Activated CD4-positive, alpha-beta T cell treated with anti-CD3 and anti-CD28 coated beads, Interleukin-2, amount 10 ng/mL, durations not matched to agents 7 days and 5 days (primary cell): ENCODE data around the gene SPRYD4. TPM values are rescaled to one million over a fixed set of nuclear protein-coding genes. Genes with fewer than 3 reads are reported as not detected.
"Not testable (repeated sequence)": the region's sequence is repeated elsewhere in the genome, so short reads cannot be mapped to it uniquely, and the experiment has no call there.

Source experiments
- CTCF ChIA-PET: fragments of 350-600 bp; sonication (Branson Sonifier 250); formaldehyde crosslinking; loops from one replicate; lab custom pipeline; 2021; ENCODE audit warnings: antibody characterized with exemption; lab: Charles Lee
- POLR2A ChIA-PET: fragments of 350-600 bp; sonication (Branson Sonifier 250); formaldehyde crosslinking; loops from one replicate; lab custom pipeline; 2021; ENCODE audit warnings: antibody characterized with exemption; lab: Charles Lee
- DNase-seq: peaks from one replicate; pipeline ENCODE4 v3.0.0-alpha.2; 2020
- H3K27ac Mint-ChIP-seq: one replicate; pipeline ENCODE4 v1.8.0; 2021; ENCODE audit warnings: mild to moderate bottlenecking, moderate library complexity, mixed read lengths
- H3K27me3 Mint-ChIP-seq: one replicate; pipeline ENCODE4 v1.8.0; 2021; ENCODE audit warnings: mixed read lengths
- H3K36me3 Mint-ChIP-seq: one replicate; pipeline ENCODE4 v1.8.0; 2021; ENCODE audit warnings: low read depth, mixed read lengths
- H3K4me1 Mint-ChIP-seq: one replicate; pipeline ENCODE4 v1.8.0; 2021; ENCODE audit warnings: mixed read lengths
- H3K4me3 Mint-ChIP-seq: one replicate; pipeline ENCODE4 v1.8.0; 2021; ENCODE audit warnings: mild to moderate bottlenecking, moderate library complexity, mixed read lengths
- H3K9me3 Mint-ChIP-seq: one replicate; pipeline ENCODE4 v1.8.0; 2021; ENCODE audit warnings: mixed read lengths
- total RNA-seq, 2 experiments: library from RNA; stranded (reverse); gene quantifications; one replicate each; pipeline ENCODE4 v1.2.3, GENCODE V29; 2021

Gene SPRYD4
- total RNA-seq, 2 experiments from 2014 or later: 3.8 to 3.9 TPM

DNA sequence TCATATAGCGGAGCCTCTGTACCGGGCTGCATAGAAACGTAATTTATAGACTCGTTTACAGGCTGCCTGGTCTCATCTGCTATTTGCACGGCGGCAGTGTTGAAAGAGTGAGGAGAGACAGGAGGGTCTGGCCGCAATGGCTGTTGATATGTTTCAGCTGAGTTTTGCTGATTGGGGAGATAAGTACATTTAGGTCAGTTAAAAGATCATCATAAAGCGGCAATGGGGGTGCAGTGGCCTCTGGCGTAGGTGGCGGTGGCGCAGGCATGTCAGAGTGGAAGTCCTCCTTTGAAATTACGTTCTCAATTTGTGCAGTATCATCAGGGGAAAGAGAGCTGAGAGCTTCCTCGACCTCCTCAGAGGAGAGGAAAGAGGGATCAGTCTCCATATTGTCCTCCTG, 31.5 kb downstream of the SPRYD4 start:
- H3K9me3 Mint-ChIP-seq, POLR2A ChIA-PET, DNase-seq, H3K27me3 Mint-ChIP-seq, H3K27ac Mint-ChIP-seq, H3K4me1 Mint-ChIP-seq, H3K36me3 Mint-ChIP-seq, H3K4me3 Mint-ChIP-seq: not testable (repeated sequence)
- CTCF ChIA-PET: interaction anchor here (0.5 to 0.6 kb wide), 2 partner anchors 74 to 263 kb away, joined by 3 to 4 read pairs; no protein-coding TSS in a partner anchor

- DNase-seq: no peak
- Mint-ChIP-seq H3K36me3 (no peaks in the 10 kb centered on the region), H3K4me3 (no peak overlapping the region), H3K4me1 (peaks cover 4% of the 10 kb centered on the region), H3K9me3 (no peaks in the 10 kb centered on the region), H3K27me3 (peaks cover 15% of the 10 kb centered on the region), H3K27ac (no peak overlapping the region)
- ChIA-PET CTCF (no interaction called here), POLR2A (no interaction called here)
Observed at GRCh38 chr12:56510786-56511185, 42.4 kb downstream of the SPRYD4 start.

DNA sequence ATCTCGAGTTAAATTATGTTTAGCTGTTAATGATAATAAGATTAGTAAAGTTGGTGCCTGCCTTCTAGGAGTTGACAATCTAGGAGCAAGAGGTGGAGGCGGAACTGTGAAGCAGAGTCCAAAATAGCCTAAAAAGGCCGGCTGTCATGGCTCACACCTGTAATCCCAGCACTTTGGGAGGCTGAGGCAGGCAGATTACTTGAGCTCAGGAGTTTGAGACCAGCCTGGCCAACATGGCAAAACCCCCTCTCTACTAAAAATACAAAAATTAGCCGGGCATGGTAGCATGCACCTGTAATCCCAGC, 45.6 kb downstream of the SPRYD4 start:
- CTCF ChIA-PET: interaction anchor here (0.7 to 2.6 kb wide), 15 partner anchors 11 to 120 kb away, joined by 3 to 11 read pairs (median 4); partner anchors contain the start of gene GLS2
- not testable (repeated sequence) for H3K4me1 Mint-ChIP-seq, H3K9me3 Mint-ChIP-seq, DNase-seq, H3K36me3 Mint-ChIP-seq, H3K27ac Mint-ChIP-seq, H3K4me3 Mint-ChIP-seq
- POLR2A ChIA-PET: interaction anchor here (0.5 kb wide), 1 partner anchor 118 kb away, joined by 3 read pairs; no protein-coding TSS in a partner anchor
- peaks cover 15% of the 10 kb centered on the region for H3K27me3 Mint-ChIP-seq

DNA sequence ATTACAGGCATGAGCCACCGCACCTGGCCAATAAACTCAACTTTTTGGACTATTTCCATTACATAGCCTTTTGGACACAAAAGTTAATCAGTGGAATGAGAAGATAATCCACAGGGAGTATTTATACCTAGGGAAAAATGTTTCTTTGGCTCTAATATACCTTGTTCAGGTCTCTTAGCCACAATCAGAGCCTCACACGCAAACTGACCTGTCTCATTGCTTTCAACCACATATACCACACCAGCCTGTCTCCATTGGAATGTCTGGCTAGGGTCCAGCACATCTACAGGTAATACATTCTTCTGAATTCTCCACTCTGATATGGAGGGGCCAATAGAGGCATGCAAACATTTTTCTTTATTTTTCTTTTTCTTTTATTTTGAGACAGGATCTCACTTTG, 49.5 kb downstream of the SPRYD4 start:
- peaks cover 36% of the 10 kb centered on the region for H3K4me1 Mint-ChIP-seq
- H3K27me3 Mint-ChIP-seq: peaks cover 2% of the 10 kb centered on the region
- H3K4me3 Mint-ChIP-seq: no peak overlapping the region
- POLR2A ChIA-PET: no interaction called here
- no peaks in the 10 kb centered on the region for H3K9me3 Mint-ChIP-seq
- no peak overlapping the region for H3K27ac Mint-ChIP-seq
- no peaks in the 10 kb centered on the region for H3K36me3 Mint-ChIP-seq
- CTCF ChIA-PET: interaction anchor here (0.5 to 0.6 kb wide), 2 partner anchors 8 to 18 kb away, joined by 3 read pairs; no protein-coding TSS in a partner anchor
- no peak for DNase-seq

DNA sequence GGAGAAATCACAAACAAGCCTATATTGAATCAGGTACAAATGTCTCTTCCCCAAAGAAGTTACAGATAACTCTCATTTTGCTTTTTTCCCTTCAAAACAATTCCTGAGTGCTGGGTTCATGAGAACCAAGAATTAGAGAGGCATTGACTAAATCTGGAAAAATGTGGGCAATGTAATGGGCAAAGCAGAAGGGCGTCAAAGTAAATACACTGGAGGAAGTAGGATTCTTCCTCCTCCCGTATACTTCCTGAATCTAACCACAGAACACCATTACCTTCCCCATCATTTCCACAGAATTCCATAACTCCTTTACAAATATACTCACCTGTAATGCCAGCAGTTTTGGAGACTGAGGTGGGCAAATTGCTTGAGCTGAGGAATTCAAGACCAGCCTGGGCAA, 50.2 kb downstream of the SPRYD4 start:
- CTCF ChIA-PET: interaction anchor here (0.6 kb wide), 2 partner anchors 9 to 17 kb away, joined by 3 to 4 read pairs; no protein-coding TSS in a partner anchor
- no peak overlapping the region for H3K4me3 Mint-ChIP-seq
- H3K36me3 Mint-ChIP-seq: no peaks in the 10 kb centered on the region
- DNase-seq: no peak
- POLR2A ChIA-PET: no interaction called here
- H3K27me3 Mint-ChIP-seq: peaks cover 1% of the 10 kb centered on the region
- no peak overlapping the region for H3K27ac Mint-ChIP-seq
- H3K4me1 Mint-ChIP-seq: peaks cover 37% of the 10 kb centered on the region
- H3K9me3 Mint-ChIP-seq: no peaks in the 10 kb centered on the region

- H3K4me1 Mint-ChIP-seq: peaks cover 35% of the 10 kb centered on the region
- H3K27me3 Mint-ChIP-seq: no peaks in the 10 kb centered on the region
- DNase-seq: no peak
- ChIA-PET CTCF (interaction anchor here (0.7 kb wide), 1 partner anchor 20 kb away, joined by 3 read pairs; no protein-coding TSS in a partner anchor), POLR2A (no interaction called here)
- no peaks in the 10 kb centered on the region for H3K9me3 Mint-ChIP-seq
- H3K27ac Mint-ChIP-seq: no peak overlapping the region
- no peak overlapping the region for H3K4me3 Mint-ChIP-seq
- no peaks in the 10 kb centered on the region for H3K36me3 Mint-ChIP-seq
Observed at GRCh38 chr12:56520048-56520447, 51.7 kb downstream of the SPRYD4 start.

- Mint-ChIP-seq H3K9me3 (no peaks in the 10 kb centered on the region), H3K4me3 (peak overlapping the region; percentile 87), H3K27me3 (no peaks in the 10 kb centered on the region), H3K4me1 (peaks cover 35% of the 10 kb centered on the region), H3K36me3 (no peaks in the 10 kb centered on the region), H3K27ac (no peak overlapping the region)
- POLR2A ChIA-PET: no interaction called here
- DNase-seq: no peak
- CTCF ChIA-PET: interaction anchor here (0.7 to 1.2 kb wide), 2 partner anchors 8 to 19 kb away, joined by 3 to 4 read pairs; no protein-coding TSS in a partner anchor
Observed at GRCh38 chr12:56520506-56520905, 52.1 kb downstream of the SPRYD4 start.

DNA sequence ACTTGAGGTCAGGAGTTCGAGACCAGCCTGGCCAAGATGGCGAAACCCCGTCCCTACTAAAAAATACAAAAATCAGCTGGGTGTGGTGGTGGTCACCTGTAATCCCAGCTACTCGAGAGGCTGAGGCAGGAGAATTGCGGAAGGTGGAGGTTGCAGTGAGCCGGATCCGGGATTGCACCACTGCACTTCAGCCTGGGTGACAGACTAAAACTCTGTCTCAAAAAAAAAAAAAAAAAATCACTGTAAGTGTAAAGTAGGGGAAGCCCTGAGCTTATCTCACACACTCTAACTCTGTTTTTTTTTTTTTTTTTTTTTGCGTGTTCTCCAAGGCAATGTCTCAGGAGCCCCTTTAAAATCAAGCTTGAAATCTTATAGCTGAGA, 52.8 kb downstream of the SPRYD4 start:
- ChIA-PET CTCF (interaction anchor here (0.6 to 1.6 kb wide), 6 partner anchors 9 to 62 kb away, joined by 3 to 6 read pairs (median 4); no protein-coding TSS in a partner anchor), POLR2A (interaction anchor here (0.6 to 0.7 kb wide), 3 partner anchors 14 to 73 kb away, joined by 3 to 5 read pairs (median 3); no protein-coding TSS in a partner anchor)
- no peaks in the 10 kb centered on the region for H3K36me3 Mint-ChIP-seq
- no peak for DNase-seq
- H3K27ac Mint-ChIP-seq: no peak overlapping the region
- H3K4me1 Mint-ChIP-seq: peaks cover 35% of the 10 kb centered on the region
- H3K9me3 Mint-ChIP-seq: no peaks in the 10 kb centered on the region
- peak overlapping the region; percentile 87 for H3K4me3 Mint-ChIP-seq
- no peaks in the 10 kb centered on the region for H3K27me3 Mint-ChIP-seq

GRCh38 chr12:56521590-56522371, 53.4 kb downstream of the SPRYD4 start, which contains the start of gene RBMS2:
TSS of gene RBMS2 (plus strand) at chr12:56521820. CDS start at chr12:56522024, 204 bp downstream.
- H3K27me3 Mint-ChIP-seq: no peaks in the 10 kb centered on the region
- H3K9me3 Mint-ChIP-seq: no peaks in the 10 kb centered on the region
- H3K27ac Mint-ChIP-seq: peak within 1 kb of the TSS; percentile 89
- ChIA-PET POLR2A (interaction anchor here (0.6 to 0.7 kb wide), 3 partner anchors 14 to 73 kb away, joined by 3 to 5 read pairs (median 3); no protein-coding TSS in a partner anchor), CTCF (interaction anchor here (0.6 to 1.6 kb wide), 8 partner anchors 10 to 487 kb away, joined by 3 to 6 read pairs (median 4); no protein-coding TSS in a partner anchor)
- H3K4me3 Mint-ChIP-seq: peak within 1 kb of the TSS; percentile 87
- DNase-seq: peak; percentile 58
- H3K4me1 Mint-ChIP-seq: peaks cover 35% of the 10 kb centered on the region
- no peaks in the 10 kb centered on the region for H3K36me3 Mint-ChIP-seq

- ChIA-PET CTCF (interaction anchor here (0.6 to 1.6 kb wide), 4 partner anchors 50 to 105 kb away, joined by 3 to 5 read pairs (median 4); no protein-coding TSS in a partner anchor), POLR2A (interaction anchor here (0.6 kb wide), 1 partner anchor 60 kb away, joined by 3 read pairs; no protein-coding TSS in a partner anchor)
- DNase-seq: no peak
- Mint-ChIP-seq H3K9me3 (no peaks in the 10 kb centered on the region), H3K4me1 (peaks cover 35% of the 10 kb centered on the region), H3K4me3 (peak overlapping the region; percentile 87), H3K36me3 (no peaks in the 10 kb centered on the region), H3K27me3 (no peaks in the 10 kb centered on the region), H3K27ac (peak overlapping the region; percentile 89)
Observed at GRCh38 chr12:56522411-56523193, 54.2 kb downstream of the SPRYD4 start.

DNA sequence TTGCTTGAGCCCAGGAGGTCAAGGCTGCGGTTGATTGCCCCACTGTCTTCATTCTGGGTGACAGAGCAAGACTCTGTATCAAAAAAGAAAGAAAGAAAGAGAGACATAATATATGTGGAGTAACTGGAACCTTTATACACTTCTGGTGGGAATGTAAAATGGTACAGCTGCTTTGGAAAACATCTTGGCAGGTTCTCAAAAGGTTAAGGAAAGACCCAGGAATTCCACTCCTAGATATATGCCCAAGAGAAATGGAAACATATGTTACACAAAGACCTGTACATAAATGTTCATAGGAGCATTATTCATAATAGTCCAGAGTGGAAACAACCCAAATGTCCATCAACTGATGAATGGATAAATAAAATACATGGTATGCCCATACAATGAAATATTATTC, 60.5 kb downstream of the SPRYD4 start:
- DNase-seq: no peak
- CTCF ChIA-PET: no interaction called here
- no peaks in the 10 kb centered on the region for H3K36me3 Mint-ChIP-seq
- H3K9me3 Mint-ChIP-seq: no peaks in the 10 kb centered on the region
- H3K4me3 Mint-ChIP-seq: no peak overlapping the region
- H3K27me3 Mint-ChIP-seq: no peaks in the 10 kb centered on the region
- no peaks in the 10 kb centered on the region for H3K4me1 Mint-ChIP-seq
- POLR2A ChIA-PET: no interaction called here
- no peak overlapping the region for H3K27ac Mint-ChIP-seq
